Measurements from ENCODE around the gene ARFGAP1.

Gene ARFGAP1

DNA sequence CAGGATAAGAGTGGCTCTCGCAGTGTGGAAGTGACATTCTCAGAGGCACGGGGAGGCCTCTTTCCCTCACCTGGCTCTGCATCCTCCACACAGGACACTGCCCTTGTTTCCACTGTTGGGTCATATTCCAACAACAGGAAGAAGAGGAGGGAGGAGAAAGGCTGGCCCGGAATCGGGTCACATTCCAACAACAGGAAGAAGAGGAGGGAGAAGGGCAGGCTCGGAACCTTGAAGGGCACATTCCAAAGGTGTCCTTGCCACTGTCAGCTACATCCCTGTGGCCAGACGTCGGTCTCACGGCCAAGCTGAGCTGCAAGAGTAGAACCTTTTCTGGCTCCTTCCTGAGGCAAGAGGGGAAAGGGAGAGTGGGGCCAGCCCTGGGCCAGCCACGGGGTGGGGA is 63.1 kb downstream of the ARFGAP1 start:
- DNase-seq, result no peak
- no peak for TF ChIP-seq POLR2A (IDR thresholded peaks at IDR 0.05; ENCODE audit: low read length)
- TF ChIP-seq GATA1 (IDR thresholded peaks at IDR 0.05; ENCODE audit: low read depth, low read length), result no peak

- no peak for TF ChIP-seq POLR2A (IDR thresholded peaks at IDR 0.05; ENCODE audit: low read length)
- TF ChIP-seq GATA1 (IDR thresholded peaks at IDR 0.05; ENCODE audit: low read depth, low read length), result no peak
- DNase-seq, result no peak
Measured at GRCh38 chr20:63336232-63336752, 63.7 kb downstream of the ARFGAP1 start.

- TF ChIP-seq POLR2A (IDR thresholded peaks at IDR 0.05; ENCODE audit: low read length), result no peak
- TF ChIP-seq GATA1 (IDR thresholded peaks at IDR 0.05; ENCODE audit: low read depth, low read length), result no peak
- no peak for DNase-seq
Measured at GRCh38 chr20:63337786-63338420, 65.3 kb downstream of the ARFGAP1 start.

Measured in erythroblast (primary cell).